ENCODE results near the gene CRADD.
"Not testable (repeated sequence)": the region's sequence is repeated elsewhere in the genome, so short reads cannot be mapped to it uniquely, and the experiment has no call there.

CRADD gene

DNA sequence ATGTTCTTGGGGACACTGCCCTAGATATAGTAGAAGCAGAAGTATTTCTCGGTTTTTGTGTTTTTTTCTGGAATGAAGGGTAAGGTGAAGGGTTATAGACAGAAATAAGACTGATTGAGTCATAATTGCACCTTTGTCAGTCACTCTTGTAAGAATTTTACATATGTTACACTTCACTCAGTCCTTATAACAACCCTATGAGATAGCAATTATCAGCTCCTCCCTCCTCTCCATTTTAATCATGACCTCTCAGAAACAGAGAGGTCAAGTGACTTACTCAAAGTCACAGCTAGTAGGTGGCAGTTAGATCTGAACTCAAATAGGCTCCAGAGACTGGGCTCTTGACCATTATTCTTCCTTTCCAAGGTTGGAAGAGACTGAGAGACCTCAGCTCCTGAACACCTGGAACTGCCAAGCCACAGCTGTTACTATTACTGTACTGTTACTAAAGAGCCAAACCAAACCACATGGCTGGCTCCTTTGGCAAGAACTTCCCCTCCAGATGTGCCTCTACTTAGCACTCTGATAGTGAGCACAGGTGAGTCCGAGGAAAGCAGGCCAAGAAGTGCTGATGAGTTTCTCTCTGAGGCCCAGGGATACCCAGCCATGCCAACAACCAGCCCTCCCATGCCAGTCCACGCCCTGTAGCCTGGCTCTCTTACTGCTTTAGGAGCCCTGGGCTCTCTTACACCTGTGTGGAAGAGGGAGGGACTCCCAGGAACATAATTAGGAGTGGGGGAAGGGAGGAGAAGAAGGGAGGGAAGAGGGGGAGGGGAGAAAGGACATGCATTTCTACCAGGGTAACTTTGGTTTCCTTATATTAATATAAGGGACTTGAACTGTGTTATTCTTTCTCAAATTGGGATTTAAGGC lies 121.3 kb downstream of the CRADD start:
- no peak for DNase-seq
- in situ Hi-C loops (cut with HindIII; ENCODE audit: low pct_ligation_motif_present, low sequenced_read_pairs) = no loop called here
- Histone ChIP-seq H3K27me3 (replicated peaks) (no peaks in the 10 kb centered on the region), H3K4me3 (ENCODE audit: low read depth, low read length) (no peak overlapping the region), H3K36me3 (replicated peaks) (no peaks in the 10 kb centered on the region), H3K27ac (no peak overlapping the region)
- no peak for TF ChIP-seq CTCF (IDR thresholded peaks at IDR 0.05; ENCODE audit: low read depth, low read length, missing control alignments)

DNA sequence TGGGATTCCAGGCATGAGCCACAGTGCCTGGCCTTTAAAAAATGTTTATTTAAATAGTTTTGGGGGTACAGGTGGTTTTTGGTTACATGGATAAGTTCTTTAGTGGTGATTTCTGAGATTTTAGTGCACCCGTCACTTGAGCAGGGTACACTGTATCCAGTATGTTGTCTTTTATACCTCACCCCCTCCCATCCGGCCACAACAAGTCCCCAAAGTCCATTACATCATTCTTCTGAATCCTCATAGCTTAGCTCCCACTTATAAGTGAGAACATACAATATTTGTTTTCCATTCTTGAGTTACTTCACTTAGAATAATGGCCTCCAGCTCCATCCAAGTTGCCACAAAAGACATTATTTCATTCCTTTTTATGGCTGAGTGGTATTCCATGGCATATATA lies 124.5 kb downstream of the CRADD start:
- H3K27me3 ChIP-seq (replicated peaks); H3K27ac ChIP-seq; H3K36me3 ChIP-seq (replicated peaks); H3K4me3 ChIP-seq (ENCODE audit: low read depth, low read length); DNase-seq; in situ Hi-C loops (cut with HindIII; ENCODE audit: low pct_ligation_motif_present, low sequenced_read_pairs): not testable (repeated sequence)

GRCh38 chr12:93802293-93802692 lies 125.1 kb downstream of the CRADD start:
- DNase-seq = no peak
- no peak for TF ChIP-seq CTCF (IDR thresholded peaks at IDR 0.05; ENCODE audit: low read depth, low read length, missing control alignments)
- Histone ChIP-seq H3K27ac (no peak overlapping the region), H3K4me3 (ENCODE audit: low read depth, low read length) (no peak overlapping the region), H3K36me3 (replicated peaks) (no peaks in the 10 kb centered on the region), H3K27me3 (replicated peaks) (no peaks in the 10 kb centered on the region)
- in situ Hi-C loops (cut with HindIII; ENCODE audit: low pct_ligation_motif_present, low sequenced_read_pairs) = no loop called here

DNA sequence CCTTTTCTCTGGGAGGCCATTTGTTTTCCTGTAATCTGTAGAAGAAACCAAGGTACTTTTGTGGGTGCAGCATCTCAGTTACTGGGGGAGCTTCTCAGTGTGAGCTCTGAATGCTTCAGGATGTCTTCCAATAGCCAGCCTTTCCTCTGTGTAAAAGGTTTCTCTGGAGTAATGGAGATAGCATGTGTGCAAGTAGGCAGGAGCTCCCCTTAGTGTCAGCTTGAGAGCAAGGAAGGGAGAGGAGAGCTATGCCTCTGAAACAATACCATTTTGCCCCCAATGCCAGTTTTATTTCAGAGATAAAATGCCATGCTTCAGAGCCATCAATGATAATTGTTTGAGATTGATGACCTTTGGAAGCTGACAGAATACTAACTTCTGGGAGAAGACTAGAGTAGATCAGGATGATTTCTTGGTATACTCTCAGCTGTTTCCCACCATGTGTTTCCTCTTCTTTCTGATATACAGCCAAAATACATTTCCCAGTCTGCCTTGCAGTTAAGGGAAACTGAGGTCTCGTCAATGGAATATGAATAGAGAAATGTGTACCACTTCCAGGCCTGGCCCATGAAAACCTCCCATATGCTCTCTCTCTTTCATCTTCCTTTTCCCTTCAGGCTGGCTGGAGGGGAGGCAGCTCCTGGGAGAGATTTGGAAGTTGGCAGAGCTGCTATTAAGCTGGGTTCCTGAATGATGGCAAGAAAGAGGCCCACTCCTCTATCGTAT lies 125.7 kb downstream of the CRADD start:
- Histone ChIP-seq H3K27ac (peak overlapping the region; percentile 30), H3K27me3 (replicated peaks) (no peaks in the 10 kb centered on the region), H3K36me3 (replicated peaks) (no peaks in the 10 kb centered on the region), H3K4me3 (ENCODE audit: low read depth, low read length) (no peak overlapping the region)
- peak; percentile 54 for TF ChIP-seq CTCF (IDR thresholded peaks at IDR 0.05; ENCODE audit: low read depth, low read length, missing control alignments)
- in situ Hi-C loops (cut with HindIII; ENCODE audit: low pct_ligation_motif_present, low sequenced_read_pairs) = no loop called here
- DNase-seq = no peak

DNA sequence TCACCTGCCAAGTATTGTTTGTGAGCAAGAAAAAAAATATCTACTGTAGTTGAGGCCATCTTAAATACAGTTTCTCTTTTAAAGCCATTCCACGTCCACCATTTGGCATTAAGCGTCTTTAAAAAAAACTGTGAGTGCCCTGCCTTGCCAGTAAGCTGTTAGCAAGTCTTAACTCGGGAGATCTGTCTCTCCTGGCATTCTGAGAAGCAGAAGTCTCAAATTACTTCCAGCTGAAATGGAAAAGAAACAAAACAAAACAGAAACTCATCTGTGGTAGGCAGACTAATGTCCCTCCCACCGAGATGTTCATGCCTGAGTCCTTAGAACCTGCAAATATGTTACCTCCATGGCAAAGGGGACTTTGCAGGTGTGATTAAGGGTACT lies 126.2 kb downstream of the CRADD start:
- Histone ChIP-seq H3K4me3 (ENCODE audit: low read depth, low read length) (no peak overlapping the region), H3K27me3 (replicated peaks) (no peaks in the 10 kb centered on the region), H3K36me3 (replicated peaks) (no peaks in the 10 kb centered on the region), H3K27ac (peak overlapping the region; percentile 30)
- TF ChIP-seq CTCF (IDR thresholded peaks at IDR 0.05; ENCODE audit: low read depth, low read length, missing control alignments) = no peak
- in situ Hi-C loops (cut with HindIII; ENCODE audit: low pct_ligation_motif_present, low sequenced_read_pairs) = no loop called here
- no peak for DNase-seq

- H3K4me3 ChIP-seq (ENCODE audit: low read depth, low read length) = no peak overlapping the region
- H3K27ac ChIP-seq = peak overlapping the region; percentile 47
- no peaks in the 10 kb centered on the region for H3K36me3 ChIP-seq (replicated peaks)
- in situ Hi-C loops (cut with HindIII; ENCODE audit: low pct_ligation_motif_present, low sequenced_read_pairs) = no loop called here
- DNase-seq = no peak
- no peaks in the 10 kb centered on the region for H3K27me3 ChIP-seq (replicated peaks)
- TF ChIP-seq CTCF (IDR thresholded peaks at IDR 0.05; ENCODE audit: low read depth, low read length, missing control alignments) = no peak
Measured at GRCh38 chr12:93804392-93805179, 127.4 kb downstream of the CRADD start.

Data from brain microvascular endothelial cell (primary cell).